Karpas-422 (cell line): ENCODE measurements around the gene FBXO34. TPM values are rescaled to one million over a fixed set of nuclear protein-coding genes. Genes with fewer than 3 reads are reported as not detected.

Experiments
- DNase-seq: peaks from one replicate; pipeline ENCODE4 v3.0.0-alpha.2; 2015
- H2AFZ ChIP-seq: fragments of 200-600 bp; sonication (generic); 2 replicates; pipeline ENCODE4 v1.6.1; 2014; ENCODE audit warnings: antibody characterized with exemption, low read length, mixed read lengths
- H3K27ac ChIP-seq: fragments of 200-600 bp; sonication (generic); 2 replicates; pipeline ENCODE4 v1.5.1; 2014; ENCODE audit warnings: mild to moderate bottlenecking, low read length, moderate library complexity
- H3K27me3 ChIP-seq: fragments of 200-600 bp; sonication (generic); 2 replicates; pipeline ENCODE4 v1.6.1; 2014; ENCODE audit warnings: low read length, mixed read lengths
- H3K36me3 ChIP-seq: fragments of 200-600 bp; sonication (generic); 2 replicates; pipeline ENCODE4 v1.6.1; 2014; ENCODE audit warnings: low read length, mixed read lengths; ENCODE audit not compliant: insufficient read depth
- H3K4me1 ChIP-seq: fragments of 200-600 bp; sonication (generic); 2 replicates; pipeline ENCODE4 v1.6.1; 2014; ENCODE audit warnings: mild to moderate bottlenecking, low read length, mixed read lengths
- H3K4me2 ChIP-seq: fragments of 200-600 bp; sonication (generic); 2 replicates; pipeline ENCODE4 v1.6.1; 2014; ENCODE audit warnings: low read length, low read depth, mild to moderate bottlenecking; ENCODE audit not compliant: poor library complexity, severe bottlenecking
- H3K4me3 ChIP-seq: fragments of 200-600 bp; sonication (generic); 2 replicates; pipeline ENCODE4 v1.5.1; 2014; ENCODE audit warnings: mild to moderate bottlenecking, antibody characterized with exemption, low read length, mixed read lengths
- H3K79me2 ChIP-seq: fragments of 200-600 bp; sonication (generic); 2 replicates; pipeline ENCODE4 v1.6.1; 2014; ENCODE audit warnings: mild to moderate bottlenecking, low read length, mixed read lengths
- H3K9ac ChIP-seq: fragments of 200-600 bp; sonication (generic); 2 replicates; pipeline ENCODE4 v1.6.0; 2014; ENCODE audit warnings: low read length
- H3K9me2 ChIP-seq: fragments of 200-600 bp; sonication (generic), shearing (Covaris generic); replicated peaks from 2 replicates; pipeline ENCODE4 v1.6.0; 2014; ENCODE audit warnings: mild to moderate bottlenecking, low read length, moderate library complexity; ENCODE audit not compliant: insufficient read depth
- H3K9me3 ChIP-seq: fragments of 300-700, 200-600 bp; sonication (generic); 2 replicates; pipeline ENCODE4 v1.6.1; 2014; ENCODE audit warnings: low read length, mixed read lengths
- H4K20me1 ChIP-seq: fragments of 200-600 bp; sonication (generic); 2 replicates; pipeline ENCODE4 v1.6.1; 2014; ENCODE audit warnings: mild to moderate bottlenecking, antibody characterized with exemption, low read length, low read depth; ENCODE audit not compliant: insufficient read depth
- total RNA-seq: library from RNA; depleted of rRNA; stranded (reverse); fragments of >200 nt; shearing (Covaris generic); gene quantifications from 2 replicates; pipeline ENCODE4 v1.2.3, GENCODE V29; 2014; ENCODE audit warnings: low replicate concordance

Gene FBXO34
- total RNA-seq, 1 experiment from 2014 or later: 59.0 TPM

DNA sequence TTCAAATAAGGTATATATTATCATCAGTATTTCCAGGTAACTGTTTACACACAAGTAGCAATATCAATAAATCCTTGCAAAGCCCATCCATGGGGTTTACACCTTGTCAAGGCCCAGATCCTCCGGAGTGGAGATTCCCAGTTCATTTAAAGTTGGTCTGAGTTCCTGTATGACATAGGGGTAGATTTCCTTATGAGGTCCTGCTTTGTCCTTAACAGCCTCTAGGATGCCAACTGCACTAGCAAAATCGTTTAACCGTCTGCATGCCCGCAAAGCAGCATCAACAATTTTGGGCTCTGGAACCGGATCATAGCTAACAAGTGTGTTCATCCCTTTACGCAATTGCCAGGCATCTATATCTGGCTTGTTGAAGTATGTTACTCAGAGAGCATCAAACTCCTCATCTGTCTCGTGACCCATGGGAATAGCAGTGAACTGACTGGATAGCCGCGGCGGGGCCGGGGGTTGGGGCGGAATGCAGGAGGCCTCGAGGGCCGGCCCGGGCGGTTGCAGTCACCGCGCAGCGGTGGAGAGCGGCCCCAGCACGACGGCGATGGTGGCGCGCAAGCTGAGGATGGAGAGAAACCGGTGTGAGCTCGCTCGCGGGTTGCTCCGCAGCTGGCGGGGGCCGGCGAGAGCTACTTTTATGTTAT is 30.6 kb upstream of the FBXO34 start:
- no peaks in the 10 kb centered on the region for H3K36me3 ChIP-seq
- no peaks in the 10 kb centered on the region for H3K79me2 ChIP-seq
- no peaks in the 10 kb centered on the region for H3K9me2 ChIP-seq
- H3K4me3 ChIP-seq: no peak overlapping the region
- DNase-seq: no peak
- no peaks in the 10 kb centered on the region for H3K4me1 ChIP-seq
- no peak overlapping the region for H3K4me2 ChIP-seq
- no peaks in the 10 kb centered on the region for H3K9me3 ChIP-seq
- no peak overlapping the region for H3K27ac ChIP-seq
- no peak overlapping the region for H3K9ac ChIP-seq
- H3K27me3 ChIP-seq: no peaks in the 10 kb centered on the region
- H2AFZ ChIP-seq: no peak overlapping the region
- H4K20me1 ChIP-seq: no peaks in the 10 kb centered on the region

DNA sequence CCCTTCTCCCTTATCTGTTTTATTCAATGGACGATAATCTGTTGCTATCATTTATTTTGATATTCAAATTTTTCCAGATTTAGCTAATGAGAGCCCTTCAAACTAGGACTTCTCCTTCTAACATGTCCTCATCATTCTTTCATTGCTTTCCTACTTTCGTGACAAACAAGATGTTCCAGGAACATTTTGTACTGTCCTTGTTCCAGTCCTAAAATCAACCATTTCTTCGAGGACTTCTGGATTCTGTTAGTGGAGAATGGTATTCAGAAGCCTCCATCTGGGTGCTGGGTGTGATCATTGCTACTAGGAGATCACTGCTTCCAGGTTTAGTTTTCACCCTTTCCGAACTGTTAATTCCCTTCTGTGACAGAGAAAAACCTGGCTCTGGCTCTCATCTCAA is 29.5 kb upstream of the FBXO34 start:
- Histone ChIP-seq H3K9me3 (no peaks in the 10 kb centered on the region), H3K9ac (no peak overlapping the region), H3K4me1 (no peaks in the 10 kb centered on the region), H3K9me2 (no peaks in the 10 kb centered on the region), H4K20me1 (no peaks in the 10 kb centered on the region), H3K79me2 (no peaks in the 10 kb centered on the region), H3K4me3 (no peak overlapping the region), H2AFZ (no peak overlapping the region), H3K27me3 (no peaks in the 10 kb centered on the region), H3K36me3 (no peaks in the 10 kb centered on the region), H3K27ac (no peak overlapping the region), H3K4me2 (no peak overlapping the region)
- DNase-seq: no peak

DNA sequence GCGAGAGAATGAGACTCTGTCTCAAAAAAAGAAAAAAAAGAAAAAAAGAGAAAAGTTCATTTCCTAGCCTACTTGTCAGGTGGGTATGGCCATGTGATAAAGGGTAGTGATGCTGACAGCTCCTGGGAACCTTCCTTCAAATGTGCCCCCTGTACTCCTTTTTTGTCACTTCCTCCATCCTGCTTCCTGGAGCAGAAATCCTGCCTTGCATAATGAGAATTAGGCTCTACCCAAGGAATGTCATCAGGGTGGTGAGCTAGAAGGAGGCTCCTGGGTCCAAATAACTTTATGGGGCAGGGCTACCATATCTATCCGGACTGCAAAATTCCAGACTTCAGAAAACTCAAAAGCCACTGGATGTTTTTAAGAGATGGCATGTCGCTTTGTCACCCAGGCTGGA is 27.8 kb upstream of the FBXO34 start:
- no peaks in the 10 kb centered on the region for H3K9me2 ChIP-seq
- H3K4me3 ChIP-seq: no peak overlapping the region
- H3K27me3 ChIP-seq: no peaks in the 10 kb centered on the region
- H3K27ac ChIP-seq: no peak overlapping the region
- H3K9me3 ChIP-seq: no peaks in the 10 kb centered on the region
- no peaks in the 10 kb centered on the region for H3K4me1 ChIP-seq
- no peaks in the 10 kb centered on the region for H3K79me2 ChIP-seq
- no peak overlapping the region for H3K4me2 ChIP-seq
- H3K9ac ChIP-seq: no peak overlapping the region
- no peak for DNase-seq
- H2AFZ ChIP-seq: no peak overlapping the region
- no peaks in the 10 kb centered on the region for H3K36me3 ChIP-seq
- no peaks in the 10 kb centered on the region for H4K20me1 ChIP-seq

DNA sequence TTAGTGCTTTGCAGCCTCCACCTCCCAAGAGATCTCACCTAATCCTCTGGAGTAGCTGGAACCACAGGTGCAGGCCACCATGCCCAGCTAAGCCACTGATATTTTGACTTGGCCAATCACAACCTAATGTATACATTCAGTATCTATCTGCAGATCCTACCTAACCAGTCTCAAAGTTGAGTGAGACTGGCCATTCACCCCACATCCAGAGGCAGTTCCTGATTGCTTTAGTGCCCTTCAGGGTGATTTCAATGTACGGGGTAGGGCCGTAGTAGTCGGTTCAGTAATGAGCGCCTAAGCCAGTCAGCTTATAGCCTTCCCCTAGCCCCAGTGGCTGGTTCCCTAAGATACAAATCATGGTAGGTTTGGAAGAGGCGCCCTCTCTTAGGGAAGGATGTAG is 27.4 kb upstream of the FBXO34 start:
- Histone ChIP-seq H3K9me2 (no peaks in the 10 kb centered on the region), H2AFZ (no peak overlapping the region), H3K79me2 (no peaks in the 10 kb centered on the region), H3K4me1 (no peaks in the 10 kb centered on the region), H3K9ac (no peak overlapping the region), H4K20me1 (no peaks in the 10 kb centered on the region), H3K36me3 (no peaks in the 10 kb centered on the region), H3K27ac (no peak overlapping the region), H3K4me2 (no peak overlapping the region), H3K27me3 (no peaks in the 10 kb centered on the region), H3K4me3 (no peak overlapping the region), H3K9me3 (no peaks in the 10 kb centered on the region)
- DNase-seq: no peak

DNA sequence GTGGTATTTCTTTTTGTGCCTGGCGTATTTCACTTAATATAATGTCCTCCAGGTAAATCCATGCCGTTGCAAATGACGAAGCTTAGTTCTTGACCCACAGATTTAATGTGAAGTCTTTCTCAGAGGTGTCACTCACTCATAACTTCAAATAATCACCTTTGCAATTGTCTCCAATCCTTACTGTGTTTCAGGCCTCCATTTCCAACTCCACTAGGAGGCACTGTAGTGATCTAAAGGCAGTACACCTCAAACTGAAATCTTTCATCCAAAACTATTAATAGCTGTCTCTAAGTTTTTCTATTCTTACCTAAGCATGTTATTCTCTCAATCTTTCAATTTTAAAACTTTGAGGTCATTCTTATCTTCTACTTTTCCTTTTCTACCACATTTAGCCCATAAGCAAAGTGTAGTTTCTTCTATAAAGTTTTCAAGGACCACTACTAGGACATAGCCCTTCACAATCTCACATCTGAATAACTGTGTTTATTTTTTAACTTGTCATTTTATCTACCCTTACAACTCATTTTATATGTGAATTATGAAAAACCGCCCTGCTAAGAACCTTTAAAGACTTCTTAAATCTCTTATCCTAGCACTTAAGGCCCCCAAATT is 25.5 kb upstream of the FBXO34 start:
- Histone ChIP-seq H3K4me1 (no peaks in the 10 kb centered on the region), H2AFZ (no peak overlapping the region), H4K20me1 (no peaks in the 10 kb centered on the region), H3K9ac (no peak overlapping the region), H3K27ac (no peak overlapping the region), H3K9me2 (no peaks in the 10 kb centered on the region), H3K27me3 (no peaks in the 10 kb centered on the region), H3K4me2 (no peak overlapping the region), H3K79me2 (no peaks in the 10 kb centered on the region), H3K4me3 (no peak overlapping the region), H3K9me3 (no peaks in the 10 kb centered on the region), H3K36me3 (no peaks in the 10 kb centered on the region)
- peak; percentile 81 for DNase-seq

DNA sequence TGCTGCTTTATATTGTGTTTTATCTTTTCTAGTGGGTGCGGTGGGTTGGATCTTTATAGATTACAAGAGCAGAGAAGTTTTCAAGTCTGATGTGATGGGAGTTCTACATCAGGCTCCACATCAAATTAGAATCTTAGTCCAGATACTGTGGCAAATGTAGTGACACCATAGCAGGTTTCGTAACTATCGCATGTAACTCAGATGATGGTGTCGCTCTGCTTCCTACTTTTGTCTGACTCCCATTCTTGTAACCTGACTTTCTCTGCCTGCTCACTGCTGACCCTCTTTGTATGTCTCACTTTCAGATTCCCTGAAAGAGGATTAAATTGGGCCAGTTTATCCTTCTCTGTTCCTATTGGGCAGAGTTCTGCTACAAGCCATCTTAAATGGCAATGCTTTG is 22.8 kb upstream of the FBXO34 start:
- Histone ChIP-seq H3K4me1 (no peaks in the 10 kb centered on the region), H3K27ac (no peak overlapping the region), H2AFZ (no peak overlapping the region), H3K9me2 (no peaks in the 10 kb centered on the region), H4K20me1 (no peaks in the 10 kb centered on the region), H3K9ac (no peak overlapping the region), H3K9me3 (no peaks in the 10 kb centered on the region), H3K4me2 (no peak overlapping the region), H3K36me3 (no peaks in the 10 kb centered on the region), H3K27me3 (no peaks in the 10 kb centered on the region), H3K4me3 (no peak overlapping the region), H3K79me2 (no peaks in the 10 kb centered on the region)
- no peak for DNase-seq

DNA sequence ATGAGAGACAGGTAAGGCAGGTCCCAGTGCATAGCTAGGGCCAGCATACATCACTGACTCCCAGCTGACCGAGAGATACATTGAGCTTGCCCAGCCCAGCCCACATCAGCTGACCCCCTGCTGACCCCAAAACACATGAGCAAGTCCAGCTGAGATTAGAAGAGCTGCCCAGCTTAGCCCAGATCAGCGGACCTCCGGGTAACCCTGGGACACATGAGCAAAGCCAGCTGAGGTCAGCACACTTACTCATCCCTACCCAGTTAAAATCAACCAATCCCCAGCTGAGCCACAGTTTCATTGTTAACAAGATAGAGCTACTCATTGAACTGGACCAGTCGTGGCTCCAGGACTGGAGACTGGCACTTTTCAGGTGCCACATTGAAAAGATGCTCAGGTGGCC is 21.8 kb upstream of the FBXO34 start:
- no peak overlapping the region for H3K4me2 ChIP-seq
- H4K20me1 ChIP-seq: no peaks in the 10 kb centered on the region
- no peaks in the 10 kb centered on the region for H3K79me2 ChIP-seq
- H3K9ac ChIP-seq: no peak overlapping the region
- H3K4me3 ChIP-seq: no peak overlapping the region
- H3K36me3 ChIP-seq: no peaks in the 10 kb centered on the region
- no peaks in the 10 kb centered on the region for H3K27me3 ChIP-seq
- H3K27ac ChIP-seq: no peak overlapping the region
- H3K9me2 ChIP-seq: no peaks in the 10 kb centered on the region
- no peaks in the 10 kb centered on the region for H3K4me1 ChIP-seq
- no peak overlapping the region for H2AFZ ChIP-seq
- no peaks in the 10 kb centered on the region for H3K9me3 ChIP-seq
- no peak for DNase-seq

DNA sequence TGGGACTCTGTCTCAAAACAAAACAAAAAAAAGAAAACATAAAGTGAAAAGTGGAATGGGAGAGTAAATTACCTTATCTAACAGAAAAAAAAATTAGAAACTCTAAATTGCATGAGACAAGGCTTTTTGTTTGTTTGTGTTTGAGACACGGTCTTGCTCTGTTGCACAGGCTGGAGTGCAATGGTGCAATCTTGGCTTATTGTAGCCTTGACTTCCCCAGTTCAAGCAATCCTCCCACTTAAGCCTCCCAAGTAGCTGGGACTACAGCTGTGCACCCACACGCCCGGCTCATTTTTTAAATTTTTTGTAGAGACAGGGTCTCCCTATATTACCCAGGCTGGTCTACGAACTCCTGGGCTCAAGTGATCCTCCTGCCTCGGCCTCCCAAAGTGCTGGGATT is 17.9 kb upstream of the FBXO34 start:
- Histone ChIP-seq H3K36me3 (no peaks in the 10 kb centered on the region), H3K27ac (no peak overlapping the region), H3K4me1 (no peaks in the 10 kb centered on the region), H3K9me3 (no peaks in the 10 kb centered on the region), H3K9me2 (no peaks in the 10 kb centered on the region), H3K79me2 (no peaks in the 10 kb centered on the region), H3K4me2 (no peak overlapping the region), H3K4me3 (no peak overlapping the region), H3K9ac (no peak overlapping the region), H3K27me3 (no peaks in the 10 kb centered on the region), H4K20me1 (no peaks in the 10 kb centered on the region), H2AFZ (no peak overlapping the region)
- no peak for DNase-seq
